A673 (cell line): ENCODE results near the gene PLEKHA6.

ENCODE experiments used
- EZH2 ChIP-seq: fragments of 200-600 bp; sonication (generic); IDR thresholded peaks from 2 replicates; pipeline ENCODE4 v1.6.1; 2017; ENCODE audit warnings: borderline replicate concordance, low read depth, mild to moderate bottlenecking, mixed read lengths, antibody characterized with exemption, low read length; ENCODE audit not compliant: poor library complexity, severe bottlenecking
- TF ChIP-seq, protein P1 (sequence below): fragments of 300-800, 200-600 bp; sonication (generic); conservative IDR thresholded peaks from 2 replicates; pipeline ENCODE4 v1.5.1; 2017; ENCODE audit warnings: low read depth, mild to moderate bottlenecking, antibody characterized with exemption, low read length, moderate library complexity, mixed read lengths

DNA sequence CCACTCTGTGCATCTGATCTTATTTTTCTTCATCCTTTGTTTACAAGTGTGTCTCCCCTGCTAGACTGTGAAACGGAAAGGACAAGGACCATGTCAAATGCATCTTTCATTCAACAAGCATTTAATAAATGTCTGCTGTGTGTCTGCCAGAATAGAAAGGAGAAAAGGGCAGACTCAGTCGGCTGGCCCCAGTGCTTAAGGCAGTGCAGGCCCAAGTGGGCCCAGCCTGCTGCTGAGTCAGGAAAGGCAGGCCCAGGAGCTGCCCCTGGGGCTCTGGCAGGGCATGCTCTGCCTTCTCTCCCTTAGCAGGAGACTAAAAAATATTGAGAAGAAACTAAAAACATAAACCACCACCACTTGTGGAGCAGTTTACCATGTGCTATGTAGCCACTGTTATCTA is 38.1 kb downstream of the PLEKHA6 start:
- TF ChIP-seq, protein P1, sequence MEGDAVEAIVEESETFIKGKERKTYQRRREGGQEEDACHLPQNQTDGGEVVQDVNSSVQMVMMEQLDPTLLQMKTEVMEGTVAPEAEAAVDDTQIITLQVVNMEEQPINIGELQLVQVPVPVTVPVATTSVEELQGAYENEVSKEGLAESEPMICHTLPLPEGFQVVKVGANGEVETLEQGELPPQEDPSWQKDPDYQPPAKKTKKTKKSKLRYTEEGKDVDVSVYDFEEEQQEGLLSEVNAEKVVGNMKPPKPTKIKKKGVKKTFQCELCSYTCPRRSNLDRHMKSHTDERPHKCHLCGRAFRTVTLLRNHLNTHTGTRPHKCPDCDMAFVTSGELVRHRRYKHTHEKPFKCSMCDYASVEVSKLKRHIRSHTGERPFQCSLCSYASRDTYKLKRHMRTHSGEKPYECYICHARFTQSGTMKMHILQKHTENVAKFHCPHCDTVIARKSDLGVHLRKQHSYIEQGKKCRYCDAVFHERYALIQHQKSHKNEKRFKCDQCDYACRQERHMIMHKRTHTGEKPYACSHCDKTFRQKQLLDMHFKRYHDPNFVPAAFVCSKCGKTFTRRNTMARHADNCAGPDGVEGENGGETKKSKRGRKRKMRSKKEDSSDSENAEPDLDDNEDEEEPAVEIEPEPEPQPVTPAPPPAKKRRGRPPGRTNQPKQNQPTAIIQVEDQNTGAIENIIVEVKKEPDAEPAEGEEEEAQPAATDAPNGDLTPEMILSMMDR = no peak
- no peak for TF ChIP-seq EZH2
